Measurements from ENCODE around the gene MRE11.
"Not testable (repeated sequence)": the region's sequence is repeated elsewhere in the genome, so short reads cannot be mapped to it uniquely, and the experiment has no call there.

GRCh38 chr11:94506513-94506912 lies 12.9 kb upstream of the MRE11 start:
- not testable (repeated sequence) for TF ChIP-seq CTCF (IDR thresholded peaks at IDR 0.05; ENCODE audit: low read depth, low read length, poor library complexity, severe bottlenecking); EZH2phosphoT487 (IDR thresholded peaks at IDR 0.05; ENCODE audit: borderline replicate concordance, low read length)
